Femur (tissue), 1 donor: ENCODE results near the gene SYT11.
"Not testable (repeated sequence)": the region's sequence is repeated elsewhere in the genome, so short reads cannot be mapped to it uniquely, and the experiment has no call there.

Experiments used
- DNase-seq: peaks from one replicate; pipeline ENCODE4 v3.0.0-alpha.2; 2017

The SYT11 gene

DNA sequence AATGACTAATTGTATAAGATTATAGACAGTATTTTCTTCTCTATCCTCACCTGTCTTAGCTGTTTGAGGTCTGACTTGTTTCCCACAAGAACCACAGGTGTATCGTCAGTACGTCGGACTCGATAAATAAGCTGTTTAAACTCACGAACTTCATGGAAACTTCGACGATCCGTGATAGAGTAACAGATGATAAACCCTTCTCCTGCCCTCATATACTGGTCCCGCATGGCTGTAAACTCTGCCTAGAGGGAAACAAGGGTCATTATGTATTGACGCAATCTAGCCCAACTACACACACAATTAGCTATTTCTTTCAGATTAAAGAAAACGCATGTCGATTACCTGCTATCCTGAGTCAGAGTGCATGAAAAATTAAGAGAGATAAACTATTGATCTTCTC is 44.9 kb downstream of the SYT11 start:
- DNase-seq = no peak

DNA sequence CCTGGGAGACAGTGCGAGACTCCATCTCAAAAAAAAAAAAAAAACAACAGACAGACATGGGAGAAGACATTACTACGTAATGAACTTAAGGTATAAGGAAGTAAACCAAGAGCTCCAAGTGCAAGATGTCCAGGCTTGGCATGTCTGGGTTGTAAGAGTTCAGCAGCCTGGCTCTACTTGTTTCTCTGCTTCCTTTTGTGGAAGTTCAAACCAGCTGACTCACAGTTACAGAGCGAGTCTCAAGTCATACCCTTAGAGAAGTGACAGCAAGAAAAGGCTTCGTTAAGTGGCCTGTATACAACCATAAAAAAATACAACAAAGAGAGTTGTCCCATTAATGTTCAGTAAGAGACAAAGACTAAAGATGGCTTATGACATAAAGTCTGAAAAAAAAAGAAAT is 50.5 kb downstream of the SYT11 start:
- no peak for DNase-seq

DNA sequence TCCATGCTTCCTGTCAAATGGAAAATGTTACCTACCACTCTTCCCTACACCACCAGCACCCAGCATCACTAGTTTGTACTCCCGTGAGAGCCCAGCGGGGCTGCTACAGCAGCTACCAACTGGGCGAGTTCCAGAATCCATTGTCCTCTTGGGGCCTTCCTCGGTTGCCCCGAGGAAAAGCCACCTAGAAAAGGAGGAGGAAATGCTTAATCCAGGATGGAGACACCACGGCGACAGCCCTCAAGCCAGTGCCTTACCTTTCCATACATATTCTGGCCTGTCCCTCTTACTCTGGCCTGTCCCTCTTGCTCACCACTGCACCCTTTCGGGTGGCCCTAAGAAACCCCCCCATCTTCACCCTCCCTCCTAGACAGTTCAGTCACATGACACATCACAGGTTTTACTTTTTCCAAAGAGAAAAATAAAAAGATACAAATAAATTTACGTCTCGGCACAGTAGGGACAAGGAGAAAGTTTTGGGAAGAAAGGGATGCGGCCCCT is 51.3 kb downstream of the SYT11 start:
- peak; percentile 39 for DNase-seq

DNA sequence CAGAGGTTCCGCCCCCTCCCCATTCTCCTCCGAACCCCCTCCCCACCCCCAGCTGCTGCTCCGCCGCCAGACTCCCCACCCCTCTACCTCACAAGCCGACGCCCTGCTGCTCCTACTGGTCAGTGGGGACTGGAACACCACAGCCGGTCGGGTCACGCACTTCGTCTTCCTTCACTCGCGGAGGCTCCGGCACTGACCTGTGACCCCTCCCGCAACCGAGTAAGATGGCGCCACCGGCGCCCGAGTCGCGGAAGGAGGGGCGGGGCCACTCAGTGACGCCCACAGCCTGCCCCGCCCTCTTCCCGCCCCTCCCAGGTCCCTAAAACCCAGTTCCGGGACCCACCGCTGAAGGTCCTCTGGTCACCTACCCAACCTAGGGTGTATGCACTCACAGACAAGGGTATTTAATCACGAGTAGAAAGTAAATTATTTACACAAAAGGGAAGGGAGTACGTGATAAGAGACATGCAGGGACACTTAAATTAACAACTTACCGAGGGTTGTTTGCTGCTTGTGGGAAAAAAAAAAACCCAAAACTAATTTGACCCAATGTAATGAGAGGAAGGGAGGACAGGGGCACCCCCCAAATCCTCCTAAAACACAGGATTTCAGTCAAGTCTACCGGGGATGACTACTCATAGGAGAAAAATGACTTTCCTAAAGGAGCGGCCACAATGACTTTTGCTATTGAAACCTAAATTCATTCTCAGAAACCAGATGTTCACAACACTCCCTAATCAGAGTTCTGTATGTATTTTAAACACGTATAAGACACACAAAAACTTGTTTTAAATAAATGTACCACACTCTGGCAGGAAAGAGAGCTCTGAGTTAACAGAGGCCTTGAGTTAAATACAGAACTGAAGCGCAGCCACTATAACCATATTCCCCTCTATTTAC is 52.0 kb downstream of the SYT11 start, which contains the start of gene RIT1:
RIT1 (minus strand) TSS at position 194 of the 900 bp plus-strand sequence. CDS start 588 bp downstream, outside the sequence.
- DNase-seq = peak; percentile 90

DNA sequence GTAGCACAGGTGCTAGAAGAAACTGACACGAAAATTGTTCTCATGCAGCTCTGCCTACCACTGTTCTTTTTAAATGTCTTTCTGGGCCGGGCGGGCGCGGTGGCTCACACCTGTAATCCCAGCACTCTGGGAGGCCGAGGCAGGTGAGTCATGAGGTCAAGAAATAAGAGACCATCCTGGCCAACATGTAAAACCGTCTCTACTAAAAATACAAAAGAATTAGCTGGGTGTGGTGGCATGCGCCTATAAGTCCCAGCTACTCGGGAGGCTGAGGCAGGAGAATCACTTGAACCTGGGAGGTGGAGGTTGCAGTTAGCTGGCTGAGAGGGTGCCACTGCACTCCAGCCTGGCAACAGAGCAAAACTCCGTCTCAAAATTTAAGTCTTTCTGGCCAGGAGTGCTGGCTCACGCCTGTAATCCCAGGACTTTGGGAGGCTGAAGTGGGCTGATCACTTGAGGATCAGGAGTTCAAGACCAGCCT is 52.7 kb downstream of the SYT11 start:
- no peak for DNase-seq

DNA sequence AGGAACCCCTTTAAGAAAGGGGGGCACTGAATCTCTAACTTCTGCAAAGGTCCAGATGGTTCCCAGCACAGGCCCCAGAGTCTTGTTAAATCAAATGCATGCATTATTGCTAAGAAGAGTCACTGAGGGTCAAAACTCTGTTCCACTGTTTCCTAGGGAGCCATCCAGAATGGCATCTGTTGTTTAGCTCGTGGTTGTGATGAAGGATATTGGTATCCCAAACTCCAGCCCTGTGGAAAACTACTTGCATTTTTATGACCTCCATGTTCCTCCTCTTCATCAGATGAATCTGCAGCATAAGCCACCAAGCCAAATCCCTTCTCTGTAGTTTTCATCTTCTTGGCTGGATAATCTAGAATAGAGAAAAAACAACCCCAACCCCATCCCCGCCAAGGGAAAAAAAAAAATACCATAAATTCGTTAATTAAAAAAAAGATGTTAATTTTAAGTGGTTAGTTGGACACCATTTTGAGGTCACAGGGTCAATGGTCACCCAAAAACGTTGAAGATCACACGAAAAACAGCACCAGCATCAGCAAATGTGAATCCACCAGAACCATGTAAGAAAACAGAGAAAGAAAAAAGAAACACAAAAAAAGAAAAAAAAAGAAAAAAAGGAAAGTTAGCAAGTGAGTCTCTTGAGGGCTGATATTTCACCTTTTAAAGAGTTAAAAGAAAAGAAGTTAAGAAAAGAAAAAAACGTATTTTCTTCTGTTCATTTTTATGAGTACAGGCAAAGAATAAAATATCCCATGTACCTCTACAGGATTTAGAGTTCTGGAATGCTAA is 54.8 kb downstream of the SYT11 start:
- no peak for DNase-seq

DNA sequence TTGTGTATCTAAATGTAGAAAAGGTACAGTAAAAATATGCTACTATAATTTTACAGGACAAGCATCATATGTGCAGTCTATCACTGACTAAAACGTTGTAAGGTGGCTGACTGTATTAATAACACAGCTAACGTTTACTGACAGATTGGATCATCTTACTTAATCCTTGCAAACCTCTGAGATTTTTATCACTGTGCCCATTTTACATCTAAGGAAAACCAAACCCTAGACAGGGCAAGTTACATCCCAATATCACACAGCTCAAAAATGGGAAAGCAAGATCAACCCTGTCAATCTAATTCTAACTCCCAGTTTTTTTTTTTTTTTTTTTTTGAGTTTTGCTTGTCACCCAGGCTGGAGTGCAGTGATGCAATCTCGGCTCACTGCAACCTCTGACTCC is 59.3 kb downstream of the SYT11 start:
- DNase-seq = no peak

DNA sequence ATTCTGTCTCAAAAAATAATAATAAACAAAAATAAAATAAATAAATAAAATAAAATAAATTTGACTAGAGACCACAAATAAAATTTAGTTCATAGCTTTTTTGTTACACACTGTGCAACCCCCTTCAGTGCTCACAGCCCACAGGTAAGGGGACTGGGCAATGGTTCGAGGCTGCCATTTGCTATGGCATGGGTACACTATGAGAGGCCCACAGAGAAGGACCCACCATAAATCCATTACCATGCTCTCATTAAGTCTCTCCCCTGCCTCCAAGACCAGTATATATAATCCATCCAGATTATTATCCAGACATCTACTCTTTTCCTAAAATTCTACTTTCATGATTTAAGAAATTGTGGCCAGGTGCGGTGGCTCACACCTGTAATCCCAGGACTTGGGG is 60.4 kb downstream of the SYT11 start:
- no peak for DNase-seq

DNA sequence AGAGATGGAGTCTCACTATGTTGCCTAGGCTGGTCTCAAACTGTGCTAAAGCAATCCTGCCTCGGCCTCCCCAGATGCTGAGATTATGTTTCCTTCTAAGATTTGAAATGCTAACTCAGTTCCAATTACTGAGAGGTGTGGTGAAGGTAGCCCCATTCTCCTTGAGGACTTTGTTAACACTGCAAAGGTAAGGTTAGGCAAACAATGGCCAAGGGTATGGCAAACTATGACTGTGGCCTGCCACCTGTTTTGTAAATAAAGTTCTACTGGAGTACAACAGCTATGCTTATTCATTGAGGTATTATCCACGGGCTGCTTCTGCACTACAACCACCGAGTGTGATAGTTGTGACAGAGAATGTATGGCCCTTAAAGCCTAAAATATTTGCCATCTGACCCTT is 61.4 kb downstream of the SYT11 start:
- no peak for DNase-seq

DNA sequence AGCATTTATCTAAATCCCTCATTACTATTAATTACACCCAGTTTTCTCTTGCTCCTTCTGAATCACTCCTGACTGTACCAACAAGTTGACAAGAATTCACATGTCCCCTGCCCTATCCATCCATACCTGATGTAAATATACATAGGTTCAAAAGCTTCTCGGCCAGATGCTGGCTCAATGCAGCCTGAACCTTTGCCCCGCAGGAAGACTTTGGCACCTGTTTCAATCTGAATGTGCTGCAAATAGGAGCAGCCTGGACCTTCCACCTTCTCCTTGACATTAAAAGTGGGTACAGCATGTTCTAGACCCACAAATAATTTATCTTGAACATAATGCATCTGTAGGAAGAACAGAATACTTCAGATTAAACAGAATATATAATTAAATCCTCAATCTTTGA is 66.1 kb downstream of the SYT11 start:
- DNase-seq = no peak

DNA sequence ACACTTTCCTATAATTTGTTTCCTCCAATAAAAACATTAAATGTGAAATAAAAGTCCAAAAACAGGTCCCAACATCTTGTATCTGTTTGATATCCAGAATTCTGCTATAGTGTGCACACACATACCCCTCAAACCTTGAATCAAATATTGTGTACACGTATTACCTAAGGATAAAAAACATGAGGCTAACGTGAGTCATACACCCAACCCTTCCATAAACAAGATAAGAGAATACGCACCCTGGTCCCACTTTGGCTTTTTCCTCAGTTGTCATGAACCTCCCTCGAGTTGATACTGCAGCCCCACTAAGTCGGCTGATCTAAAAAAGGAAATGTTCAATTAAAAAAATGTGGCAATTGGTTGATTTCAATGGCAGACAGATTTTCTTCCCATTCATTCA is 69.7 kb downstream of the SYT11 start:
- no peak for DNase-seq

DNA sequence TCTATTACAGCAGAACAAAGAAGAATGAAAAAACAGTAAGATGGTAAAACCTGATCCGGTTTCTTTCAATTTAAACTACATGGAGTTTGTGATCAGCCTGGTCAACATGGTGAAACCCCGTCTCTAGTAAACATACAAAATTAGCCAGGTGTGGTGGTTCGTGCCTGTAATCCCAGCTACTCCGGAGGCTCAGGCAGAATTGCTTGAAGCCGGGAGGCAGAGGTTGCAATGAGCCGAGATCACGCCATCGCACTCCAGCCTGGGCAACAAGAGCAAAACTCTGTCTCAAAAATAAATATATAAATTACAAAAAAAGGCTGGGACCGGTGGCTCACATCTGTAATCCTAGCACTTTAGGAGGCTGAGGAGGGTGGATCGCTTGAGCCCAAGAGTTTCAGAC is 71.4 kb downstream of the SYT11 start:
- not testable (repeated sequence) for DNase-seq

DNA sequence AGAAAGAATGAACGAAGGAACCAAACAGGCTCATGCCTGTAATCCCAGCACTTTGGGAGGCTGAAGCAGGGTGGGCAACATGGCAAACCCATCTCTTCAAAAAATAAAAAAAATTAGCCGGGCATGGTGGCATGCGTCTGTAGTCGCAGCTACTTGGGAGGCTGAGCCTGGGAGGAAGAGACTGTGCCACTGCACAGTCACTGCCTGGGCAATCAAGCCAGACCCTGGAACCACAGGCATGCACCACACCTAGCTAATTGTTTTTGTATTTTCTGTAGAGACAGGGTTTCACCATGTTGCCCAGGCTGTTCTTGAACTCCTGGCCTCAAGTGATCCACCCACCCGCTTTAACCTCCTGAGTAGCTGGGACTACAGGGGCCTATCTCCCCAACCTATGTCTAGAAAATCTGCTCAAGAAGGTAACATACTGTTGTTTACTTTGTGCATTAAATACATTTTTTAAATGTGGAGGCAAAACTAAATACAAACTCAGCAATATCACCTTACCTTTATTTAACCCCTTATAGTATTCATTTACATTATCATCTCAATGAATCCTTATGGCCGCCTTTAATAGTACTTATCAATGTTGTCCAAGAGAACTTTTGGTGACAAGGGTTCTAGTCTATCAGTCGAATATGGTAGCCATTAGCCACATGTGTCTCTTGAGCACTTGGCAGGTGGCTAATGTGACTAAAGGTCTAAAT is 72.1 kb downstream of the SYT11 start:
- no peak for DNase-seq

DNA sequence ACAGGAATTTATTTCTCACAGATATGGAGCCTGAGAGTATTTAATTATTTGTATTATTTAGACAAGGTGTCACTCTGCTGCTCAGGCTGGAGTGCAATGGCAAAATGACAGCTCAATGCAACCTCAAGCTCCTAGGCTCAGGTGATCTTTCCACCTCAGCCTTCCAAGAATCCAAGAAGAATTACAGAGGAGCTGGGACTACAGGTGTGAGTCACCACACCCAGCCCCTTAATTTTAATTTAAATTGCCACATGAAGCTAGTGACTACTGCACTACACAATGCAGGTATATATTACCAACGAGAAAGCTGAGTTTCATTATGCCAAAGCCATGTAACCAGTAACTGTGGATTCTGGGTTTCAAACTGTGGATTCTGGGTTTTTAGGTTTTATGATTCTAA is 72.7 kb downstream of the SYT11 start:
- DNase-seq = no peak

DNA sequence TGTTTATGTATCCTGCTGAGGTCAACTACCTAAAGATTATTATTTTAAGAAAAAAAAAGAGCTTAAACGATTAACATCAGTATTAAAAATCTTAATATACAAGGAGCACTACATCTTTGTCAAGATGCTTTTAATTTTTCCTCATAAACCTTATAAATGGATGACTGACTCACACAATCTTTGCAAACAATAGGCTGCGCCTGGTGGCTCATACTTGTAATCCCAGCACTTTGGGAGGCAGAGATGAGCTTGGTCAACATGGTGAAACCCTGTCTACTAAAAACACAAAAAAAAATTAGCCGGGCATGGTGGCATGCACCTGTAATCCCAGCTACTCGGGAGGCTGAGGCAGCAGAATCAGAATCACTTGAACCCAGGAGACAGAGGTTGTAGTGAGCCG is 73.1 kb downstream of the SYT11 start:
- no peak for DNase-seq

DNA sequence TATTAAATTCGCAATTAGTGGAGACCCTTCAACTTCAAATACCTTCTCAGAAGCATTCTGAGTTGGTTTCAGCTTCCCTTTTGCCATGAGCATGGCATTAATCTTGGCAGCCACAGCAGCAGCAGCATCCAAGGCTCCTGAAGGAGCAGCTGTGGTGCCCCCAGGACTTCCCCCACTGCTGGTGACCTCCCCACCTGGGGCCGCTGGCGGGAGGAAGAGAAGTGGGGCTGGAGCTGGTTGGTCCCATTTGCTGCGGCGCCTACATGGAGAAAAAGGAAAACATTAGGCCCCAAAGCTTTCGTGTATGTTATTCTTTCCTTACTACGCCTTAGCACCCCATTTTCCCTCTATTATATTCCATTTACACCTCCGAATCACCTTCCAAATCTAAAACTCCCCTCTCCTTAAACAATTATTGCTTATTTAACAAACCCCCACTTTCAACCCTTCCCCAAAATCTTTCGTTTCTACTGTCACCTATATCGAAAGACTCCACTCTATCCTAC is 74.3 kb downstream of the SYT11 start:
- no peak for DNase-seq

DNA sequence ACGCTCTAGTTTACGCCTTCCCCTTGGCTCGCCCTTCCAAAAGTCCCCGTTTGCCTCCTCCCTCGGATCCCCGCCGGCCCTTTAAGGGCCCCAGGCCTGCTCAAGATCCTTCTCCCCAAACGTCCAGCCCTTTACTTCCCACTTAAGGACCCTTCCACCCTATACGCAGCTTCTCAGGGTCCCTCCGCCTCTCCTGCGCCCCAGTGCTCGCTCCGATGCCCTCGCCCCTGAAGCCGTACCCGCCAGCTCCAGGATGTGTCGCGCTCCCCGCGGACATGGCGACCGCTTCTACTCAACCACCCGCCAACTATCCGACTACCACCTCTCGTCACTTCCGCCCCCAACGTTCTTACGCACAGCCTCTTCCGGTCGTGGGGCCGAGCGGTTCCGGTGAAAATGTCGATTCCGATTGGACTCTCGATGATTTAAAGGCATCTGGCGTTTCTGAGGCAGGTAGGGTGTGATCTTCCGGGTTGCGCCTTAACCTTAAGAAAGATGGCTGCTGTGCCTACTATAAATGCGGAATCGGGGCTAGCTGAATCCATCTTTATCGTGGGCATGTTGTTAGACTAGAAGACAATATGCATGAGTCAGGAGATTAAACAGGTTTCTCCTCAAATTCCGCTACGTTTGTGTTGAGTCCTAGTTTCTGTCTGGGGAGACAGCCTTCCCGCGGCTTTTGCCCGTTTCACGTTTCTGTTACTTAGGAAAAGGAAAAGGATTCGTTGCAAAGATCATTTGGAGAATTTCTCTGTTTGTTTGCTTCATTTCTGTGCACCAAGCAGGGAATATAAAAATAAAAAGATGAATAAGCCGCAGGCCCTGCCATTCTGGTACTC is 74.9 kb downstream of the SYT11 start, which contains the start of gene KHDC4:
KHDC4 (minus strand) TSS at position 317 of the 839 bp plus-strand sequence; CDS start at position 277, 40 bp downstream.
- peak; percentile 98 for DNase-seq
